Measurements from ENCODE around the gene KCNG2. TPM values are rescaled to one million over a fixed set of nuclear protein-coding genes. Genes with fewer than 3 reads are reported as not detected.

KCNG2 gene
- total RNA-seq, 4 donors from 2014 or later: 0.55 TPM; not detected in 3

GRCh38 chr18:79819968-79820351 lies 22.2 kb downstream of the KCNG2 start:
- intact Hi-C loops (cut with DNase I; ENCODE audit: low total_unique reads): no loop called here
- ATAC-seq (peak in 1 of 2 donors; percentile 44), DNase-seq (peak in 1 of 2 donors; percentile 27)
- Histone ChIP-seq H3K9me3 (no peaks in the 10 kb centered on the region), H3K27me3 (peaks cover 16 to 25% (median 23%) of the 10 kb centered on the region in 3 donors), H3K4me3 (no peak overlapping the region), H3K27ac (no peak overlapping the region), H3K36me3 (no peaks in the 10 kb centered on the region), H3K4me1 (no peaks in the 10 kb centered on the region)
- in situ Hi-C loops (cut with MboI; ENCODE audit: low sequenced_read_pairs in 4 of 4): no loop called here
- TF ChIP-seq CTCF (IDR thresholded peaks at IDR 0.05 in 4 of 5, conservative IDR thresholded peaks at IDR 0.05 in 1 of 5) (no peak), POLR2A (IDR thresholded peaks at IDR 0.05) (no peak)

GRCh38 chr18:79823120-79823519 lies 25.4 kb downstream of the KCNG2 start:
- Histone ChIP-seq H3K27ac (no peak overlapping the region), H3K36me3 (no peaks in the 10 kb centered on the region), H3K4me3 (no peak overlapping the region), H3K27me3 (peaks cover 0 to 5% (median 0%) of the 10 kb centered on the region in 3 donors), H3K4me1 (no peaks in the 10 kb centered on the region), H3K9me3 (no peaks in the 10 kb centered on the region)
- in situ Hi-C loops (cut with MboI; ENCODE audit: low sequenced_read_pairs in 4 of 4): no loop called here
- intact Hi-C loops (cut with DNase I; ENCODE audit: low total_unique reads): no loop called here
- ATAC-seq (no peak), DNase-seq (no peak)
- TF ChIP-seq CTCF (IDR thresholded peaks at IDR 0.05 in 4 of 5, conservative IDR thresholded peaks at IDR 0.05 in 1 of 5): no peak
- TF ChIP-seq POLR2A (IDR thresholded peaks at IDR 0.05): no peak

- no peak for ATAC-seq
- DNase-seq: no peak
- no peaks in the 10 kb centered on the region for H3K36me3 ChIP-seq
- H3K9me3 ChIP-seq: no peaks in the 10 kb centered on the region
- no peak overlapping the region for H3K4me3 ChIP-seq
- intact Hi-C loops (cut with DNase I; ENCODE audit: low total_unique reads) (no loop called here), in situ Hi-C loops (cut with MboI; ENCODE audit: low sequenced_read_pairs in 4 of 4) (no loop called here)
- H3K27me3 ChIP-seq: no peaks in the 10 kb centered on the region
- TF ChIP-seq POLR2A (IDR thresholded peaks at IDR 0.05): no peak
- TF ChIP-seq CTCF (IDR thresholded peaks at IDR 0.05 in 4 of 5, conservative IDR thresholded peaks at IDR 0.05 in 1 of 5): no peak
- no peaks in the 10 kb centered on the region for H3K4me1 ChIP-seq
- H3K27ac ChIP-seq: no peak overlapping the region
Observed at GRCh38 chr18:79825913-79826312, 28.2 kb downstream of the KCNG2 start.

GRCh38 chr18:79826966-79827365 lies 29.2 kb downstream of the KCNG2 start:
- in situ Hi-C loops (cut with MboI; ENCODE audit: low sequenced_read_pairs in 4 of 4) (no loop called here), intact Hi-C loops (cut with DNase I; ENCODE audit: low total_unique reads) (no loop called here)
- no peak overlapping the region for H3K4me3 ChIP-seq
- no peaks in the 10 kb centered on the region for H3K9me3 ChIP-seq
- ATAC-seq (no peak), DNase-seq (no peak)
- H3K4me1 ChIP-seq: no peaks in the 10 kb centered on the region
- no peak overlapping the region for H3K27ac ChIP-seq
- TF ChIP-seq POLR2A (IDR thresholded peaks at IDR 0.05) (no peak), CTCF (IDR thresholded peaks at IDR 0.05 in 4 of 5, conservative IDR thresholded peaks at IDR 0.05 in 1 of 5) (no peak)
- no peaks in the 10 kb centered on the region for H3K36me3 ChIP-seq
- no peaks in the 10 kb centered on the region for H3K27me3 ChIP-seq

- Histone ChIP-seq H3K4me3 (no peak overlapping the region), H3K36me3 (no peaks in the 10 kb centered on the region), H3K4me1 (no peaks in the 10 kb centered on the region), H3K27me3 (no peaks in the 10 kb centered on the region), H3K27ac (no peak overlapping the region), H3K9me3 (no peaks in the 10 kb centered on the region)
- ATAC-seq (no peak), DNase-seq (no peak)
- intact Hi-C loops (cut with DNase I; ENCODE audit: low total_unique reads) (no loop called here), in situ Hi-C loops (cut with MboI; ENCODE audit: low sequenced_read_pairs in 4 of 4) (no loop called here)
- no peak for TF ChIP-seq CTCF (IDR thresholded peaks at IDR 0.05 in 4 of 5, conservative IDR thresholded peaks at IDR 0.05 in 1 of 5)
- no peak for TF ChIP-seq POLR2A (IDR thresholded peaks at IDR 0.05)
Observed at GRCh38 chr18:79828258-79828657, 30.5 kb downstream of the KCNG2 start.
